ENCODE measurements around the gene KLF3.

The KLF3 gene

DNA sequence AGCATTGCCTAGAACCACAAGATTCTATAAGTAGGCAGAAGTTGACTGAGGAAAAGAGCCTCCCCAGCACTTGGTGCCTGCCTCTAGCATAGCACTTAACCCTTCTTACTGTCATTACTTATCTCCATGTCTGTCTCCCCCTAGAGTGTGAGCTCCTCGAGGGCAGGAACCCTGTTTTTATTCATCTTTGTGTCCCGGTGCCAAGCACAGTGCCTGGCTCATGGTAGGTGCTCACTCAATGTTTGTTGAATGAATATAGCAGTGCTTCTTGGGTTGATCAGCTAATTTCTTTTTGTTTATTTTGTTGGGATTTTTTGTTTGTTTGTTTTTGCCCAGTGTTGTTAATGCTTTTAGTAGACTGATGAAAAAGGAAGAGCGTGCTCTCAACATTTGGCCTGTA, 30.3 kb downstream of the KLF3 start:
- Histone ChIP-seq H2AK5ac (ENCODE audit: low read length, severe bottlenecking) (no peak overlapping the region), H4K91ac (ENCODE audit: low read length) (no peak overlapping the region), H3K27me3 (ENCODE audit: control insufficient read depth in 1 of 2, insufficient read depth in 1 of 2, low read length in 2 of 2) (no peaks in the 10 kb centered on the region), H3K9ac (ENCODE audit: low read length) (no peak overlapping the region), H2BK12ac (ENCODE audit: low read length in 2 of 2) (no peak overlapping the region), H2AFZ (ENCODE audit: low read depth, low read length) (no peak overlapping the region), H3K14ac (ENCODE audit: low read length in 2 of 2) (no peak overlapping the region), H3K36me3 (ENCODE audit: control insufficient read depth in 1 of 2, insufficient read depth in 2 of 2, low read depth in 1 of 2, low read length in 2 of 2) (peaks cover 31 to 92% of the 10 kb centered on the region in 2 experiments), H3K4ac (ENCODE audit: low read depth in 1 of 2, low read length in 2 of 2) (no peak overlapping the region), H3K27ac (ENCODE audit: low read length, poor library complexity, severe bottlenecking) (no peak overlapping the region), H2BK5ac (ENCODE audit: low read depth, low read length, poor library complexity, severe bottlenecking) (no peak overlapping the region), H4K8ac (ENCODE audit: low read length) (no peak overlapping the region), H3K23ac (ENCODE audit: low read length in 2 of 2) (no peak overlapping the region), H2BK120ac (ENCODE audit: low read depth, low read length) (no peak overlapping the region), H3K4me3 (ENCODE audit: insufficient read depth in 1 of 2, low read depth in 1 of 2, low read length in 2 of 2) (no peak overlapping the region), H3K4me2 (ENCODE audit: low read length, poor library complexity, severe bottlenecking) (no peak overlapping the region), H3K4me1 (ENCODE audit: control insufficient read depth, insufficient read depth, low read depth, low read length) (no peaks in the 10 kb centered on the region), H3K79me1 (replicated peaks; ENCODE audit: low read length, poor library complexity, severe bottlenecking) (peaks cover 33% of the 10 kb centered on the region), H3K9me3 (ENCODE audit: control insufficient read depth, low read length) (no peaks in the 10 kb centered on the region), H2BK15ac (ENCODE audit: low read depth, poor library complexity, severe bottlenecking) (no peak overlapping the region), H3K18ac (ENCODE audit: low read depth in 1 of 2, low read length in 2 of 2) (no peak overlapping the region)
- WGBS: 97% methylated on average over 3 of the region's 3 CpGs
- no peak for DNase-seq

DNA sequence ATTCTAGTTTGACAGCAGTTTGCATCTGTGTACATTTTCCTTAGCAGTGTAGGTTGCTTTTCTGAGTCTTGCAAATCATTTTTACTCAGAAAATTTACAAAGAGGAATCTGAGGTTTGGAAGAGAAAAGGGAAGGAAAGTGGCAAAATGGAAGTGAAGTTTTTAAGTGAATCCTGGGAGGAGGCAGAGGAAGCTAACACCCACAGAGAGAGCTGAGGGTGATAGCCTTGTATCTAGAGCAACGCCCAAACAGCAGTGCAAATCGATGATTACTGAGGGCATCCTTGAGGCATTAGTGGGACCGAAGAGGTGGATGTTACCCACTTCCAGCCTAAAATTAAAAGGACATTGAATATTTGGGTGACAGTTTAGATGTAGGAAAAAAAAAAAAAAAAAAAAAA, 31.8 kb downstream of the KLF3 start:
- Histone ChIP-seq H3K4me2 (ENCODE audit: low read length, poor library complexity, severe bottlenecking) (no peak overlapping the region), H3K9ac (ENCODE audit: low read length) (no peak overlapping the region), H2AFZ (ENCODE audit: low read depth, low read length) (no peak overlapping the region), H3K4me3 (ENCODE audit: insufficient read depth in 1 of 2, low read depth in 1 of 2, low read length in 2 of 2) (no peak overlapping the region), H3K9me3 (ENCODE audit: control insufficient read depth, low read length) (no peaks in the 10 kb centered on the region), H2BK120ac (ENCODE audit: low read depth, low read length) (no peak overlapping the region), H3K18ac (ENCODE audit: low read depth in 1 of 2, low read length in 2 of 2) (no peak overlapping the region), H3K14ac (ENCODE audit: low read length in 2 of 2) (no peak overlapping the region), H3K4ac (ENCODE audit: low read depth in 1 of 2, low read length in 2 of 2) (no peak overlapping the region), H3K27me3 (ENCODE audit: control insufficient read depth in 1 of 2, insufficient read depth in 1 of 2, low read length in 2 of 2) (no peaks in the 10 kb centered on the region), H3K79me1 (replicated peaks; ENCODE audit: low read length, poor library complexity, severe bottlenecking) (peaks cover 25% of the 10 kb centered on the region), H3K23ac (ENCODE audit: low read length in 2 of 2) (no peak overlapping the region), H4K8ac (ENCODE audit: low read length) (no peak overlapping the region), H2AK5ac (ENCODE audit: low read length, severe bottlenecking) (no peak overlapping the region), H3K27ac (ENCODE audit: low read length, poor library complexity, severe bottlenecking) (no peak overlapping the region), H3K36me3 (ENCODE audit: control insufficient read depth in 1 of 2, insufficient read depth in 2 of 2, low read depth in 1 of 2, low read length in 2 of 2) (peaks cover 22 to 84% of the 10 kb centered on the region in 2 experiments), H2BK5ac (ENCODE audit: low read depth, low read length, poor library complexity, severe bottlenecking) (no peak overlapping the region), H2BK12ac (ENCODE audit: low read length in 2 of 2) (no peak overlapping the region), H2BK15ac (ENCODE audit: low read depth, poor library complexity, severe bottlenecking) (no peak overlapping the region), H4K91ac (ENCODE audit: low read length) (no peak overlapping the region), H3K4me1 (ENCODE audit: control insufficient read depth, insufficient read depth, low read depth, low read length) (no peaks in the 10 kb centered on the region)
- WGBS: 100% methylated on average over 3 of the region's 3 CpGs
- no peak for DNase-seq

DNA sequence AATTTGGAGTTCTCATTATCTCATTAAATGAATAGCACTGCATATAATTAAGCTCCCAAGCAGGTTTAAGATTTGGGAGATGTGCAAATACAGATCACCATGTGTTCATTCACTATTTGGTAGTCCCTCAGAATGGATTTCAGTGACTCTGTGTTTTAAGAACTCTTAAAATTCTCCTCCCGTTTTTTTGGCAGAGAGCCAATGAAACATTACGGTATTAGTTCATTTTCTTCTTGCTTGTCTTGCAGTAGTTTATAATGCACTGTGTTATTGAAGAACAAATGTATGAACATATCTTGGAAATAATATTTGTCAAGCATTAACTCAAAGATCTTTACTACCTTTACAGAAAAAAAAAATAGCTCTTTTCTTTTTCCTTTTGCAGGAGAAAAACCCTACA, 32.7 kb downstream of the KLF3 start:
- H3K9me3 ChIP-seq (ENCODE audit: control insufficient read depth, low read length): no peaks in the 10 kb centered on the region

GRCh38 chr4:38698176-38698575, 34.2 kb downstream of the KLF3 start:
- no peak overlapping the region for H3K23ac ChIP-seq (ENCODE audit: low read length in 2 of 2)
- no peak overlapping the region for H3K4ac ChIP-seq (ENCODE audit: low read depth in 1 of 2, low read length in 2 of 2)
- no peak overlapping the region for H2BK15ac ChIP-seq (ENCODE audit: low read depth, poor library complexity, severe bottlenecking)
- H3K4me3 ChIP-seq (ENCODE audit: insufficient read depth in 1 of 2, low read depth in 1 of 2, low read length in 2 of 2): no peak overlapping the region
- WGBS: no CpG with 5 or more reads among the region's 1 CpG
- no peaks in the 10 kb centered on the region for H3K27me3 ChIP-seq (ENCODE audit: control insufficient read depth in 1 of 2, insufficient read depth in 1 of 2, low read length in 2 of 2)
- H4K8ac ChIP-seq (ENCODE audit: low read length): no peak overlapping the region
- no peak overlapping the region for H2AFZ ChIP-seq (ENCODE audit: low read depth, low read length)
- no peak overlapping the region for H2BK120ac ChIP-seq (ENCODE audit: low read depth, low read length)
- DNase-seq: no peak
- H3K9me3 ChIP-seq (ENCODE audit: control insufficient read depth, low read length): no peaks in the 10 kb centered on the region
- H3K4me2 ChIP-seq (ENCODE audit: low read length, poor library complexity, severe bottlenecking): no peak overlapping the region
- H3K18ac ChIP-seq (ENCODE audit: low read depth in 1 of 2, low read length in 2 of 2): no peak overlapping the region
- H3K14ac ChIP-seq (ENCODE audit: low read length in 2 of 2): no peak overlapping the region
- no peaks in the 10 kb centered on the region for H3K4me1 ChIP-seq (ENCODE audit: control insufficient read depth, insufficient read depth, low read depth, low read length)
- peaks cover 22 to 69% of the 10 kb centered on the region in 2 experiments for H3K36me3 ChIP-seq (ENCODE audit: control insufficient read depth in 1 of 2, insufficient read depth in 2 of 2, low read depth in 1 of 2, low read length in 2 of 2)
- no peak overlapping the region for H2BK5ac ChIP-seq (ENCODE audit: low read depth, low read length, poor library complexity, severe bottlenecking)
- no peak overlapping the region for H3K9ac ChIP-seq (ENCODE audit: low read length)
- H4K91ac ChIP-seq (ENCODE audit: low read length): no peak overlapping the region
- no peak overlapping the region for H3K27ac ChIP-seq (ENCODE audit: low read length, poor library complexity, severe bottlenecking)
- H2AK5ac ChIP-seq (ENCODE audit: low read length, severe bottlenecking): no peak overlapping the region
- peaks cover 18% of the 10 kb centered on the region for H3K79me1 ChIP-seq (replicated peaks; ENCODE audit: low read length, poor library complexity, severe bottlenecking)
- no peak overlapping the region for H2BK12ac ChIP-seq (ENCODE audit: low read length in 2 of 2)

More for the DNA sequence above, 32.7 kb downstream of the KLF3 start:
- H3K27ac ChIP-seq (ENCODE audit: low read length, poor library complexity, severe bottlenecking): no peak overlapping the region
- H4K91ac ChIP-seq (ENCODE audit: low read length): no peak overlapping the region
- no peak overlapping the region for H2BK15ac ChIP-seq (ENCODE audit: low read depth, poor library complexity, severe bottlenecking)
- H3K18ac ChIP-seq (ENCODE audit: low read depth in 1 of 2, low read length in 2 of 2): no peak overlapping the region
- no peak overlapping the region for H2AFZ ChIP-seq (ENCODE audit: low read depth, low read length)
- H3K27me3 ChIP-seq (ENCODE audit: control insufficient read depth in 1 of 2, insufficient read depth in 1 of 2, low read length in 2 of 2): no peaks in the 10 kb centered on the region
- WGBS: 79% methylated on average over 2 of the region's 2 CpGs
- H3K4me1 ChIP-seq (ENCODE audit: control insufficient read depth, insufficient read depth, low read depth, low read length): no peaks in the 10 kb centered on the region
- no peak overlapping the region for H2BK5ac ChIP-seq (ENCODE audit: low read depth, low read length, poor library complexity, severe bottlenecking)
- H2BK120ac ChIP-seq (ENCODE audit: low read depth, low read length): no peak overlapping the region
- no peak overlapping the region for H3K4ac ChIP-seq (ENCODE audit: low read depth in 1 of 2, low read length in 2 of 2)
- H3K23ac ChIP-seq (ENCODE audit: low read length in 2 of 2): no peak overlapping the region
- no peak overlapping the region for H4K8ac ChIP-seq (ENCODE audit: low read length)
- no peak overlapping the region for H2BK12ac ChIP-seq (ENCODE audit: low read length in 2 of 2)
- peaks cover 22 to 78% of the 10 kb centered on the region in 2 experiments for H3K36me3 ChIP-seq (ENCODE audit: control insufficient read depth in 1 of 2, insufficient read depth in 2 of 2, low read depth in 1 of 2, low read length in 2 of 2)
- no peak overlapping the region for H2AK5ac ChIP-seq (ENCODE audit: low read length, severe bottlenecking)
- DNase-seq: no peak
- H3K14ac ChIP-seq (ENCODE audit: low read length in 2 of 2): no peak overlapping the region
- H3K79me1 ChIP-seq (replicated peaks; ENCODE audit: low read length, poor library complexity, severe bottlenecking): peaks cover 22% of the 10 kb centered on the region
- peak overlapping the region; percentile 8 for H3K9ac ChIP-seq (ENCODE audit: low read length)
- H3K4me3 ChIP-seq (ENCODE audit: insufficient read depth in 1 of 2, low read depth in 1 of 2, low read length in 2 of 2): no peak overlapping the region
- H3K4me2 ChIP-seq (ENCODE audit: low read length, poor library complexity, severe bottlenecking): no peak overlapping the region

Data from mesenchymal stem cell (in vitro differentiated cells and primary cell).